HCT116 (cell line): Measurements from ENCODE around the gene PLA2G10. TPM values are rescaled to one million over a fixed set of nuclear protein-coding genes. Genes with fewer than 3 reads are reported as not detected.

Experiments
- ATAC-seq: fragments of 200-7000 bp; cut with Tn5 transposase; 2 replicates; pipeline ENCODE4 v1.9.1; 2020; ENCODE audit warnings: mild to moderate bottlenecking, moderate library complexity
- BruUV-seq: library from RNA; stranded (reverse); fragments of 400-500 nt; replicated peaks from 2 replicates; lab custom pipeline; 2021; lab: Mats Ljungman, UMichigan
- CTCF ChIA-PET: fragments of 300-600 bp; sonication (Branson Sonifier 250); formaldehyde crosslinking; loops from one replicate; lab custom pipeline; 2021; ENCODE audit warnings: antibody characterized with exemption; lab: Charles Lee
- POLR2A ChIA-PET: fragments of 300-600, 350-600 bp; sonication (Branson Sonifier 250); formaldehyde crosslinking; loops from one replicate; lab custom pipeline; 2021; ENCODE audit warnings: antibody characterized with exemption; lab: Charles Lee
- RAD21 ChIA-PET, 2 experiments: fragments of 300-600 bp; sonication (Branson Sonifier 250); formaldehyde crosslinking; loops; one replicate each; lab custom pipeline; 2023; ENCODE audit warnings: low total read pairs in 2 of 2; ENCODE audit not compliant: uncharacterized antibody in 2 of 2, unreplicated experiment in 2 of 2, low non-redundant PET in 1 of 2; lab: Charles Lee
- DNase-seq: peaks from one replicate; pipeline ENCODE4 v3.0.0-alpha.2; 2010; ENCODE audit warnings: low read depth, low spot score
- H2AFZ ChIP-seq: fragments of 200-600 bp; shearing (Covaris generic), sonication (generic); 2 replicates; pipeline ENCODE4 v1.6.1; 2017; ENCODE audit warnings: low read depth, mixed run types, mixed read lengths, antibody characterized with exemption, low read length; ENCODE audit not compliant: poor library complexity, severe bottlenecking
- H3K27ac ChIP-seq: 2 replicates; pipeline ENCODE4 v1.5.1; 2012; ENCODE audit warnings: low read depth, low read length
- H3K27me3 ChIP-seq: fragments of 200-600 bp; sonication (generic); 2 replicates; pipeline ENCODE4 v1.6.1; 2016; ENCODE audit warnings: mixed run types, low read length, mixed read lengths; ENCODE audit not compliant: insufficient read depth
- H3K36me3 ChIP-seq, 2 experiments: fragments of 200-500 bp in 1 of 2; fragments of 200-600 bp in 1 of 2; sonication (Bioruptor generic) in 1 of 2; sonication (generic) in 1 of 2; 2 replicates each; pipeline versions ENCODE4 v1.5.1 to v1.6.1; 2014 to 2016; ENCODE audit warnings: low read length in 2 of 2, inconsistent platforms in 1 of 2, mixed read lengths in 1 of 2, mixed run types in 1 of 2; ENCODE audit not compliant: insufficient read depth in 2 of 2, control insufficient read depth in 1 of 2
- H3K4me1 ChIP-seq, 2 experiments: fragments of 200-600 bp in 1 of 2; sonication (generic) in 1 of 2; 2 replicates each; pipeline versions ENCODE4 v1.5.1 to v1.6.1; 2012 to 2017; ENCODE audit warnings: low read length in 2 of 2, inconsistent platforms in 1 of 2, mild to moderate bottlenecking in 1 of 2, mixed read lengths in 1 of 2, mixed run types in 1 of 2, moderate library complexity in 1 of 2; ENCODE audit not compliant: insufficient read depth in 2 of 2, control insufficient read depth in 1 of 2
- H3K4me2 ChIP-seq: fragments of 200-600 bp; sonication (generic); 2 replicates; pipeline ENCODE4 v1.6.1; 2017; ENCODE audit warnings: mixed run types, low read length, mixed read lengths
- H3K4me3 ChIP-seq, 2 experiments: fragments of 200-600 bp in 1 of 2; sonication (generic) in 1 of 2; replicated peaks in 1 of 2; 2 replicates each; pipeline ENCODE4 v1.5.1; 2011 to 2016; ENCODE audit warnings: low read length in 2 of 2, control low read depth in 1 of 2, low read depth in 1 of 2, mild to moderate bottlenecking in 1 of 2, mixed read lengths in 1 of 2, mixed run types in 1 of 2
- H3K79me2 ChIP-seq: fragments of 200-600 bp; sonication (generic); 2 replicates; pipeline ENCODE4 v1.6.1; 2017; ENCODE audit warnings: mild to moderate bottlenecking, mixed run types, low read length, moderate library complexity, mixed read lengths; ENCODE audit not compliant: insufficient read depth
- H3K9ac ChIP-seq: fragments of 200-600 bp; sonication (generic); 2 replicates; pipeline ENCODE4 v1.6.1; 2016; ENCODE audit warnings: low read length, mixed read lengths
- H3K9me2 ChIP-seq: fragments of 200-600 bp; sonication (generic), shearing (Covaris generic); 2 replicates; pipeline ENCODE4 v1.6.1; 2017; ENCODE audit warnings: mixed run types, mild to moderate bottlenecking, moderate library complexity; ENCODE audit not compliant: insufficient read depth
- H3K9me3 ChIP-seq, 2 experiments: fragments of 200-500 bp in 1 of 2; fragments of 200-600 bp in 1 of 2; sonication (Bioruptor generic) in 1 of 2; sonication (generic) in 1 of 2; 2 replicates each; pipeline ENCODE4 v1.6.1; 2014 to 2017; ENCODE audit warnings: low read length in 2 of 2, mixed read lengths in 2 of 2, inconsistent platforms in 1 of 2, low read depth in 1 of 2, mild to moderate bottlenecking in 1 of 2, mixed run types in 1 of 2, moderate library complexity in 1 of 2; ENCODE audit not compliant: control insufficient read depth in 1 of 2, insufficient read depth in 1 of 2
- H4K20me1 ChIP-seq: fragments of 200-600 bp; sonication (generic), shearing (Covaris generic); 2 replicates; pipeline ENCODE4 v1.6.1; 2017; ENCODE audit warnings: mixed run types, mild to moderate bottlenecking, moderate library complexity; ENCODE audit not compliant: insufficient read depth
- CTCF ChIP-seq, 3 experiments: fragments of 200-600 bp in 1 of 3; sonication (generic) in 1 of 3; IDR thresholded peaks in 2 of 3; conservative IDR thresholded peaks in 1 of 3; 2 replicates each; pipeline ENCODE4 v1.5.1; 2012 to 2017; ENCODE audit warnings: low read depth in 2 of 3, low read length in 2 of 3, antibody characterized with exemption in 1 of 3, borderline replicate concordance in 1 of 3, control low read depth in 1 of 3, mild to moderate bottlenecking in 1 of 3, mixed read lengths in 1 of 3, mixed run types in 1 of 3, moderate library complexity in 1 of 3; ENCODE audit not compliant: insufficient read depth in 1 of 3
- EZH2 ChIP-seq: fragments of 200-600 bp; sonication (generic); IDR thresholded peaks from 2 replicates; pipeline ENCODE4 v1.6.1; 2017; ENCODE audit warnings: antibody characterized with exemption, mixed run types
- POLR2AphosphoS5 ChIP-seq: IDR thresholded peaks from 2 replicates; pipeline ENCODE4 v1.6.1; 2011; ENCODE audit warnings: mild to moderate bottlenecking, low read depth, low read length, moderate library complexity
- SRF ChIP-seq: IDR thresholded peaks from 2 replicates; pipeline ENCODE4 v1.6.1; 2012; ENCODE audit warnings: low read depth
- TCF7L2 ChIP-seq: IDR thresholded peaks from 2 replicates; pipeline ENCODE4 v1.7.0; 2011; ENCODE audit warnings: borderline replicate concordance, inconsistent platforms; ENCODE audit not compliant: insufficient read depth, insufficient read length; ENCODE audit errors: extremely low read depth
- YY1 ChIP-seq: IDR thresholded peaks from 2 replicates; pipeline ENCODE4 v1.6.1; 2011; ENCODE audit warnings: low read length, low read depth, moderate library complexity, mild to moderate bottlenecking; ENCODE audit not compliant: insufficient replicate concordance; ENCODE audit errors: extremely low read depth
- intact Hi-C: fragments of 100-400 bp; cut with micrococcal nuclease; formaldehyde crosslinking; loops from 2 replicates; pipeline ENCODE4 v1.10.0; 2022
- total RNA-seq: library from RNA; stranded (reverse); gene quantifications from one replicate; pipeline ENCODE4 v1.2.1, GENCODE V29; 2021; ENCODE audit not compliant: unreplicated experiment

The PLA2G10 gene
- total RNA-seq, 1 experiment from 2014 or later = not detected

- TF ChIP-seq CTCF (IDR thresholded peaks at IDR 0.05 in 2 of 3, conservative IDR thresholded peaks at IDR 0.05 in 1 of 3; ENCODE audit: borderline replicate concordance in 1 of 3, insufficient read depth in 1 of 3, low read depth in 2 of 3, low read length in 2 of 3) (0 out of 6 replicates have a peak, but pooled peaks of 1 of the 3 experiments have one; percentile 12), POLR2AphosphoS5 (no peak), YY1 (no peak), SRF (no peak)
- TF ChIP-seq, all 23 proteins: peak for 1
- Histone ChIP-seq H3K36me3 (peaks cover 33 to 37% of the 10 kb centered on the region in 2 experiments), H3K4me2 (no peak overlapping the region), H3K4me3 (no peak overlapping the region), H3K9me3 (no peaks in the 10 kb centered on the region), H4K20me1 (peaks cover 8% of the 10 kb centered on the region; the same call in 1 of the 2 replicates), H2AFZ (no peak overlapping the region), H3K9ac (no peak overlapping the region), H3K79me2 (peaks cover 95% of the 10 kb centered on the region), H3K27ac (no peak overlapping the region), H3K4me1 (no peaks in the 10 kb centered on the region), H3K27me3 (no peaks in the 10 kb centered on the region), H3K9me2 (no peaks in the 10 kb centered on the region)
- no peak for DNase-seq
- peak; percentile 72 for ATAC-seq
- RAD21 ChIA-PET = no interaction called here
- CTCF ChIA-PET = no interaction called here
- POLR2A ChIA-PET = interaction anchor here (2.1 to 2.2 kb wide), 2 partner anchors 8 to 9 kb away, joined by 7 to 9 read pairs; partner anchors contain the start of gene BFAR
- BruUV-seq = no TSS peak
- intact Hi-C loops = no loop called here
These were observed 52.2 kb downstream of the PLA2G10 start for GRCh38 chr16:14641926-14642325.

GRCh38 chr16:14641206-14641605, 52.9 kb downstream of the PLA2G10 start:
- no peaks in the 10 kb centered on the region for H3K27me3 ChIP-seq
- intact Hi-C loops = no loop called here
- peaks cover 8% of the 10 kb centered on the region; the same call in 1 of the 2 replicates for H4K20me1 ChIP-seq
- TF ChIP-seq SRF (no peak), TCF7L2 (no peak), EZH2 (no peak)
- no peak overlapping the region for H2AFZ ChIP-seq
- no TSS peak for BruUV-seq
- H3K4me1 ChIP-seq = no peaks in the 10 kb centered on the region
- no peak for ATAC-seq
- H3K4me2 ChIP-seq = no peak overlapping the region
- no peaks in the 10 kb centered on the region for H3K9me3 ChIP-seq
- H3K4me3 ChIP-seq = no peak overlapping the region
- POLR2A ChIA-PET = no interaction called here
- peaks cover 96% of the 10 kb centered on the region for H3K79me2 ChIP-seq
- no peaks in the 10 kb centered on the region for H3K9me2 ChIP-seq
- RAD21 ChIA-PET = no interaction called here
- no peak for DNase-seq
- CTCF ChIA-PET = no interaction called here
- H3K9ac ChIP-seq = no peak overlapping the region
- H3K27ac ChIP-seq = no peak overlapping the region
- peaks cover 27 to 37% of the 10 kb centered on the region in 2 experiments for H3K36me3 ChIP-seq
